WTC11 (cell line): ENCODE measurements around the gene PPIP5K2. TPM values are rescaled to one million over a fixed set of nuclear protein-coding genes. Genes with fewer than 3 reads are reported as not detected.

ENCODE experiments used
- ATF1 ChIP-seq: sonication (generic); formaldehyde crosslinking; IDR thresholded peaks from 2 replicates; pipeline ENCODE4 v1.8.1; 2023; ENCODE audit warnings: mild to moderate bottlenecking, moderate library complexity, missing genetic modification reagents
- ATF3 ChIP-seq: sonication (generic); formaldehyde crosslinking; conservative IDR thresholded peaks from 2 replicates; pipeline ENCODE4 v1.8.1; 2022; ENCODE audit warnings: mild to moderate bottlenecking, missing genetic modification reagents
- CTCF ChIP-seq: fragments of 200-600 bp; IDR thresholded peaks from 2 replicates; pipeline ENCODE4 v1.8.0; 2022; ENCODE audit warnings: antibody characterized with exemption
- E2F1 ChIP-seq: sonication (generic); formaldehyde crosslinking; IDR thresholded peaks from 2 replicates; pipeline ENCODE4 v1.8.0; 2022; ENCODE audit warnings: mild to moderate bottlenecking, missing genetic modification reagents
- ELF4 ChIP-seq: sonication (generic); formaldehyde crosslinking; IDR thresholded peaks from 2 replicates; pipeline ENCODE4 v1.8.1; 2022; ENCODE audit warnings: low read depth, mild to moderate bottlenecking, moderate library complexity, missing genetic modification reagents
- ESRRA ChIP-seq: sonication (generic); formaldehyde crosslinking; IDR thresholded peaks from 2 replicates; pipeline ENCODE4 v1.8.1; 2022; ENCODE audit warnings: mild to moderate bottlenecking, missing genetic modification reagents, borderline replicate concordance
- ETV6 ChIP-seq: sonication (generic); formaldehyde crosslinking; IDR thresholded peaks from 2 replicates; pipeline ENCODE4 v1.8.1; 2022; ENCODE audit warnings: mild to moderate bottlenecking, missing genetic modification reagents
- FOXJ3 ChIP-seq: sonication (generic); formaldehyde crosslinking; IDR thresholded peaks from 2 replicates; pipeline ENCODE4 v1.9.0; 2021; ENCODE audit warnings: missing genetic modification reagents, mild to moderate bottlenecking, borderline replicate concordance
- FOXP1 ChIP-seq: sonication (generic); formaldehyde crosslinking; IDR thresholded peaks from 2 replicates; pipeline ENCODE4 v1.8.0; 2022; ENCODE audit warnings: missing genetic modification reagents, mild to moderate bottlenecking, moderate library complexity, borderline replicate concordance
- GABPB1 ChIP-seq: sonication (generic); formaldehyde crosslinking; IDR thresholded peaks from 2 replicates; pipeline ENCODE4 v1.8.1; 2023; ENCODE audit warnings: mild to moderate bottlenecking, missing genetic modification reagents
- GTF2I ChIP-seq: fragments of 250-450 bp; sonication (Bioruptor Pico); conservative IDR thresholded peaks from 2 replicates; pipeline ENCODE4 v1.4.0; 2021; ENCODE audit warnings: mild to moderate bottlenecking
- HMGA2 ChIP-seq: fragments of 250-450 bp; sonication (Bioruptor Pico); IDR thresholded peaks from 2 replicates; pipeline ENCODE4 v1.4.0; 2021; ENCODE audit warnings: mild to moderate bottlenecking, moderate library complexity
- IRF1 ChIP-seq: sonication (generic); formaldehyde crosslinking; IDR thresholded peaks from 2 replicates; pipeline ENCODE4 v1.8.0; 2023; ENCODE audit warnings: missing genetic modification reagents
- JAZF1 ChIP-seq: fragments of 250-450 bp; sonication (Bioruptor Pico); IDR thresholded peaks from 2 replicates; pipeline ENCODE4 v1.9.0; 2021; ENCODE audit warnings: moderate library complexity, mild to moderate bottlenecking, inconsistent platforms
- MAX ChIP-seq: sonication (generic); formaldehyde crosslinking; IDR thresholded peaks from 2 replicates; pipeline ENCODE4 v1.8.0; 2022; ENCODE audit warnings: mild to moderate bottlenecking, missing genetic modification reagents
- MYBL2 ChIP-seq: sonication (generic); formaldehyde crosslinking; IDR thresholded peaks from 2 replicates; pipeline ENCODE4 v1.8.1; 2023; ENCODE audit warnings: mild to moderate bottlenecking, moderate library complexity, missing genetic modification reagents
- NFATC4 ChIP-seq: fragments of 250-450 bp; sonication (Bioruptor Pico); IDR thresholded peaks from 2 replicates; pipeline ENCODE4 v1.9.0; 2021; ENCODE audit warnings: mild to moderate bottlenecking
- NFE2L1 ChIP-seq: sonication (generic); formaldehyde crosslinking; IDR thresholded peaks from 2 replicates; pipeline ENCODE4 v1.8.1; 2023; ENCODE audit warnings: missing genetic modification reagents
- NR2C2 ChIP-seq: sonication (generic); formaldehyde crosslinking; IDR thresholded peaks from 2 replicates; pipeline ENCODE4 v1.8.0; 2022; ENCODE audit warnings: mild to moderate bottlenecking, missing genetic modification reagents
- NR3C1 ChIP-seq: sonication (generic); formaldehyde crosslinking; conservative IDR thresholded peaks from 2 replicates; pipeline ENCODE4 v1.8.1; 2023; ENCODE audit warnings: low read depth, mild to moderate bottlenecking, missing genetic modification reagents
- PRRX2 ChIP-seq: fragments of 250-450 bp; sonication (Bioruptor Pico); IDR thresholded peaks from 2 replicates; pipeline ENCODE4 v1.8.0; 2021; ENCODE audit warnings: mild to moderate bottlenecking
- RORB ChIP-seq: fragments of 250-450 bp; sonication (Bioruptor Pico); IDR thresholded peaks from 2 replicates; pipeline ENCODE4 v1.9.0; 2021; ENCODE audit warnings: mild to moderate bottlenecking
- SMAD4 ChIP-seq: sonication (generic); formaldehyde crosslinking; IDR thresholded peaks from 2 replicates; pipeline ENCODE4 v1.8.0; 2022; ENCODE audit warnings: mild to moderate bottlenecking, missing genetic modification reagents
- TEAD4 ChIP-seq: sonication (generic); formaldehyde crosslinking; IDR thresholded peaks from 2 replicates; pipeline ENCODE4 v1.8.0; 2022; ENCODE audit warnings: mild to moderate bottlenecking, missing genetic modification reagents
- TP53 ChIP-seq: sonication (generic); formaldehyde crosslinking; IDR thresholded peaks from 2 replicates; pipeline ENCODE4 v1.8.1; 2023; ENCODE audit warnings: mild to moderate bottlenecking, missing genetic modification reagents
- ZBTB43 ChIP-seq: sonication (generic); formaldehyde crosslinking; IDR thresholded peaks from 2 replicates; pipeline ENCODE4 v1.8.1; 2023; ENCODE audit warnings: mild to moderate bottlenecking, missing genetic modification reagents
- ZNF219 ChIP-seq: sonication (generic); formaldehyde crosslinking; IDR thresholded peaks from 2 replicates; pipeline ENCODE4 v1.8.0; 2023; ENCODE audit warnings: missing genetic modification reagents, mild to moderate bottlenecking, borderline replicate concordance
- ZNF232 ChIP-seq: sonication (generic); formaldehyde crosslinking; IDR thresholded peaks from 2 replicates; pipeline ENCODE4 v1.8.0; 2022; ENCODE audit warnings: mild to moderate bottlenecking, missing genetic modification reagents
- ZNF416 ChIP-seq: fragments of 250-450 bp; sonication (Bioruptor Pico); IDR thresholded peaks from 2 replicates; pipeline ENCODE4 v1.9.0; 2021; ENCODE audit warnings: mild to moderate bottlenecking, inconsistent platforms
- ZNF423 ChIP-seq: fragments of 250-450 bp; sonication (Bioruptor Pico); IDR thresholded peaks from 2 replicates; pipeline ENCODE4 v2.1.2; 2022; ENCODE audit warnings: mild to moderate bottlenecking, moderate library complexity
- ZNF425 ChIP-seq: fragments of 250-450 bp; sonication (Bioruptor Pico); conservative IDR thresholded peaks from 2 replicates; pipeline ENCODE4 v1.9.0; 2021; ENCODE audit warnings: mild to moderate bottlenecking
- ZNF671 ChIP-seq: fragments of 250-450 bp; sonication (Bioruptor Pico); IDR thresholded peaks from 2 replicates; pipeline ENCODE4 v1.8.0; 2021; ENCODE audit warnings: mild to moderate bottlenecking
- ZSCAN18 ChIP-seq: fragments of 250-450 bp; sonication (Bioruptor Pico); IDR thresholded peaks from 2 replicates; pipeline ENCODE4 v2.1.2; 2022; ENCODE audit warnings: mild to moderate bottlenecking, moderate library complexity
- total RNA-seq: library from RNA; stranded (reverse); gene quantifications from 3 replicates; pipeline ENCODE4 v1.2.3, GENCODE V29; 2021

The PPIP5K2 gene
- total RNA-seq, 1 experiment from 2014 or later: 67.6 TPM

GRCh38 chr5:103119765-103120606 is at the start of gene PPIP5K2, which contains the start of gene GIN1 (continued):
- TF ChIP-seq GTF2I (CRISPR knock-in tag) (no peak), ZNF425 (CRISPR knock-in tag) (no peak), TP53 (no peak), RORB (no peak), NR3C1 (CRISPR knock-in tag) (no peak), ZNF423 (no peak), NFATC4 (CRISPR knock-in tag) (no peak), ETV6 (peak; percentile 61; the same call in 1 of the 2 replicates), FOXP1 (CRISPR knock-in tag) (no peak), MAX (CRISPR knock-in tag) (peak; percentile 71), ZNF416 (CRISPR knock-in tag) (no peak), ZNF219 (CRISPR knock-in tag) (no peak), CTCF (no peak), ZBTB43 (CRISPR knock-in tag) (peak; percentile 46; the same call in 1 of the 2 replicates), JAZF1 (no peak), IRF1 (no peak), ELF4 (CRISPR knock-in tag) (no peak), NFE2L1 (no peak), SMAD4 (CRISPR knock-in tag) (no peak), PRRX2 (no peak), MYBL2 (CRISPR knock-in tag) (no peak; the same call in 1 of the 2 replicates), NR2C2 (CRISPR knock-in tag) (no peak), FOXJ3 (CRISPR knock-in tag) (no peak), TEAD4 (CRISPR knock-in tag) (peak; percentile 13; the same call in 1 of the 2 replicates), E2F1 (CRISPR knock-in tag) (no peak), ESRRA (0 out of 2 replicates have a peak, but pooled peaks have one; percentile 18), GABPB1 (CRISPR knock-in tag) (peak; percentile 96), HMGA2 (CRISPR knock-in tag) (no peak), ZSCAN18 (CRISPR knock-in tag) (no peak), ZNF232 (CRISPR knock-in tag) (peak; percentile 71), ATF3 (CRISPR knock-in tag) (no peak), ZNF671 (no peak), ATF1 (CRISPR knock-in tag) (no peak)
